K562 (cell line): Measurements from ENCODE around the gene PCP4L1. TPM values are rescaled to one million over a fixed set of nuclear protein-coding genes. Genes with fewer than 3 reads are reported as not detected.

Experiments used
- ATF2 ChIP-seq: sonication (generic); formaldehyde crosslinking; IDR thresholded peaks from 2 replicates; pipeline ENCODE4 v1.8.1; 2022; ENCODE audit warnings: missing genetic modification reagents
- BCL6 ChIP-seq: fragments of 250-450 bp; sonication (Bioruptor Pico); IDR thresholded peaks from 2 replicates; pipeline ENCODE4 v1.4.0; 2020
- BRF1 ChIP-seq: IDR thresholded peaks from 3 replicates; pipeline ENCODE4 v1.6.1; 2011; ENCODE audit warnings: borderline replicate concordance, mild to moderate bottlenecking; ENCODE audit not compliant: insufficient read length; ENCODE audit errors: extremely low read depth
- C11orf30 ChIP-seq: fragments of 450-650 bp; IDR thresholded peaks from 2 replicates; pipeline ENCODE4 v1.6.1; 2016; ENCODE audit warnings: low read depth, mild to moderate bottlenecking
- CBFA2T2 ChIP-seq: fragments of 450-650 bp; conservative IDR thresholded peaks from 2 replicates; pipeline ENCODE4 v1.6.1; 2017; ENCODE audit warnings: mild to moderate bottlenecking
- CBX1 ChIP-seq: sonication (generic); IDR thresholded peaks from 2 replicates; pipeline ENCODE4 v1.6.1; 2016; ENCODE audit warnings: antibody characterized with exemption, low read depth, mild to moderate bottlenecking
- DIDO1 ChIP-seq: fragments of 450-650 bp; IDR thresholded peaks from 2 replicates; pipeline ENCODE4 v1.6.1; 2016; ENCODE audit warnings: low read depth, missing biosample characterization, missing genetic modification characterization
- ELF1 ChIP-seq: fragments of 200-800 bp; sonication (Bioruptor generic); IDR thresholded peaks from 2 replicates; pipeline ENCODE4 v1.6.1; 2016; ENCODE audit warnings: missing genetic modification characterization, missing compliant biosample characterization
- ETV5 ChIP-seq: sonication (generic); formaldehyde crosslinking; IDR thresholded peaks from 2 replicates; pipeline ENCODE4 v1.4.0; 2020; ENCODE audit warnings: low read depth, mild to moderate bottlenecking, missing genetic modification reagents
- FOS ChIP-seq: IDR thresholded peaks from 3 replicates; pipeline ENCODE4 v1.6.1; 2011; ENCODE audit not compliant: insufficient read length; ENCODE audit errors: extremely low read depth
- HLTF ChIP-seq: fragments of 450-650 bp; IDR thresholded peaks from 2 replicates; pipeline ENCODE4 v1.6.1; 2016
- HMGXB4 ChIP-seq: sonication (generic); formaldehyde crosslinking; IDR thresholded peaks from 2 replicates; pipeline ENCODE4 v1.8.1; 2023; ENCODE audit warnings: mild to moderate bottlenecking, missing genetic modification reagents
- SREBF1 ChIP-seq: fragments of 150-350 bp; IDR thresholded peaks from 2 replicates; pipeline ENCODE4 v1.6.1; 2014; ENCODE audit warnings: antibody characterized with exemption, low read depth, low read length, borderline replicate concordance
- TBL1XR1 ChIP-seq, 2 experiments: IDR thresholded peaks; 2 replicates each; pipeline ENCODE4 v1.6.1; 2012; ENCODE audit warnings: improper control_type of control experiment in 2 of 2, low read length in 2 of 2, mild to moderate bottlenecking in 1 of 2
- TOE1 ChIP-seq, 2 experiments: fragments of 450-650 bp in 1 of 2; sonication (generic) in 1 of 2; formaldehyde crosslinking in 1 of 2; IDR thresholded peaks; 2 replicates each; pipeline versions ENCODE4 v1.7.1 to v1.8.0; 2016 to 2022; ENCODE audit warnings: borderline replicate concordance in 2 of 2, mild to moderate bottlenecking in 2 of 2, antibody characterized with exemption in 1 of 2, inconsistent platforms in 1 of 2, low read depth in 1 of 2, missing genetic modification reagents in 1 of 2, moderate library complexity in 1 of 2
- ZBED1 ChIP-seq: IDR thresholded peaks from 2 replicates; pipeline ENCODE4 v1.6.1; 2014
- ZBTB34 ChIP-seq: fragments of 250-450 bp; sonication (Bioruptor Pico); IDR thresholded peaks from 2 replicates; pipeline ENCODE4 v1.8.0; 2021; ENCODE audit warnings: mild to moderate bottlenecking, moderate library complexity
- ZNF143 ChIP-seq: sonication (generic); formaldehyde crosslinking; IDR thresholded peaks from 2 replicates; pipeline ENCODE4 v1.9.0; 2022; ENCODE audit warnings: mild to moderate bottlenecking, missing genetic modification reagents
- ZNF174 ChIP-seq: fragments of 250-450 bp; sonication (Bioruptor Pico); IDR thresholded peaks from 2 replicates; pipeline ENCODE4 v1.4.0; 2020; ENCODE audit warnings: mild to moderate bottlenecking
- ZNF23 ChIP-seq: fragments of 250-450 bp; sonication (Bioruptor Pico); IDR thresholded peaks from 2 replicates; pipeline ENCODE4 v1.4.0; 2020; ENCODE audit warnings: mild to moderate bottlenecking
- ZNF41 ChIP-seq: fragments of 250-450 bp; sonication (Bioruptor Pico); conservative IDR thresholded peaks from 2 replicates; pipeline ENCODE4 v1.4.0; 2020; ENCODE audit warnings: mild to moderate bottlenecking
- polyA plus RNA-seq, 8 experiments: library from polyadenylated mRNA; depleted of rRNA in 4 of 8; stranded (reverse) in 5 of 8; unstranded in 3 of 8; fragments of >200 nt; fragmentation: Nextera tagmentation in 2 of 8; fragmentation: Illumina TruSeq in 1 of 8; extraction: Ambion mirVana in 2 of 8; extraction: Trizol in 1 of 8; gene quantifications; 2 replicates each; pipeline versions ENCODE4 v1.2.1 to v1.2.3, GENCODE V29; 2011 to 2014; ENCODE audit warnings: inconsistent platforms in 1 of 8, missing spikeins in 1 of 8
- total RNA-seq, 7 experiments: library from RNA; depleted of rRNA in 6 of 7; stranded (reverse); fragments of >200 nt in 6 of 7; fragmentation: Illumina TruSeq in 2 of 7; extraction: Trizol in 2 of 7; gene quantifications; 2 replicates each; pipeline versions ENCODE4 v1.2.1 to v1.2.3, GENCODE V29; 2011 to 2021; ENCODE audit warnings: low replicate concordance in 1 of 7
- TF ChIP-seq, protein P1 (sequence below): fragments of 250-450 bp; sonication (Bioruptor Pico); IDR thresholded peaks from 2 replicates; pipeline ENCODE4 v1.4.0; 2020; ENCODE audit warnings: mild to moderate bottlenecking, moderate library complexity, borderline replicate concordance

Gene PCP4L1
- total and polyA plus RNA-seq, 9 of the 15 experiments (the other 6 are each of a cell fraction or from before 2014, with no cell fraction given), result not detected

DNA sequence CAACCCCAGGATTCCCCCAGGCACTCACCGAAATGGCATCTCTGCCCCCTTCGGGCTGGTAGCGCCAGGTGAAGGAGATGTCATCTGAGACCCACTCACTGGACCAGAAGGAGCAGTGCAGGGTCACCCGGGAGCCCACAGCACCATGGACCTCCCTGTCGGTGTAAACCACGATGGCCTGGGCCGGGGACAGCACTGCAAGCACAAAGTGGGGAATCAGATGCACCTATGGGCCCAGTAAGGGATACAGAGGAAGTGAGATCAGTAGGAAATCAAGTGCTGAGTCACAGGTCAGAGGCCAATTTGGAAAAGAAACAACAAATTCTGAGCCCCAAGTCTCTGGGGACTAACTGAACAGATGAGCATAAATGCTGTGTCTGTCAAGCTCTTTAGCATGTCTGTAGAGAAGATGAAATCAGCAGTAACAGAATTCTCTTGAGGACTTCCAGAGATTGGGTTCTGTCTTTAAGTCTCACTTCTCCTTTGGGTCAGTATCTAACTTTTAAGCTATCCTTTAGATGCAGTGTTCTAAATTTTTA lies 48.8 kb downstream of the PCP4L1 start (continued):
- TF ChIP-seq TOE1 (IDR thresholded peaks at IDR 0.05; ENCODE audit: borderline replicate concordance), result 0 out of 2 replicates have a peak, but pooled peaks have one; percentile 32
- no peak for TF ChIP-seq TOE1 (CRISPR knock-in tag; IDR thresholded peaks at IDR 0.05; ENCODE audit: borderline replicate concordance, low read depth)
- TF ChIP-seq ZNF23 (CRISPR knock-in tag), result no peak
- TF ChIP-seq BRF1, result no peak
- no peak for TF ChIP-seq ZNF174 (CRISPR knock-in tag)
- TF ChIP-seq DIDO1, result no peak
- no peak for TF ChIP-seq ZNF143 (CRISPR knock-in tag)
- TF ChIP-seq, protein P1, sequence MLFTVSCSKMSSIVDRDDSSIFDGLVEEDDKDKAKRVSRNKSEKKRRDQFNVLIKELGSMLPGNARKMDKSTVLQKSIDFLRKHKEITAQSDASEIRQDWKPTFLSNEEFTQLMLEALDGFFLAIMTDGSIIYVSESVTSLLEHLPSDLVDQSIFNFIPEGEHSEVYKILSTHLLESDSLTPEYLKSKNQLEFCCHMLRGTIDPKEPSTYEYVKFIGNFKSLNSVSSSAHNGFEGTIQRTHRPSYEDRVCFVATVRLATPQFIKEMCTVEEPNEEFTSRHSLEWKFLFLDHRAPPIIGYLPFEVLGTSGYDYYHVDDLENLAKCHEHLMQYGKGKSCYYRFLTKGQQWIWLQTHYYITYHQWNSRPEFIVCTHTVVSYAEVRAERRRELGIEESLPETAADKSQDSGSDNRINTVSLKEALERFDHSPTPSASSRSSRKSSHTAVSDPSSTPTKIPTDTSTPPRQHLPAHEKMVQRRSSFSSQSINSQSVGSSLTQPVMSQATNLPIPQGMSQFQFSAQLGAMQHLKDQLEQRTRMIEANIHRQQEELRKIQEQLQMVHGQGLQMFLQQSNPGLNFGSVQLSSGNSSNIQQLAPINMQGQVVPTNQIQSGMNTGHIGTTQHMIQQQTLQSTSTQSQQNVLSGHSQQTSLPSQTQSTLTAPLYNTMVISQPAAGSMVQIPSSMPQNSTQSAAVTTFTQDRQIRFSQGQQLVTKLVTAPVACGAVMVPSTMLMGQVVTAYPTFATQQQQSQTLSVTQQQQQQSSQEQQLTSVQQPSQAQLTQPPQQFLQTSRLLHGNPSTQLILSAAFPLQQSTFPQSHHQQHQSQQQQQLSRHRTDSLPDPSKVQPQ, result no peak
- TF ChIP-seq HMGXB4 (CRISPR knock-in tag), result 0 out of 2 replicates have a peak, but pooled peaks have one; percentile 41
- TF ChIP-seq CBFA2T2, result no peak
- TF ChIP-seq ZBED1, result no peak
- peak; percentile 92 for TF ChIP-seq C11orf30
- no peak for TF ChIP-seq SREBF1
- TF ChIP-seq ZNF41 (CRISPR knock-in tag), result no peak
- 0 out of 2 replicates have a peak, but pooled peaks have one; percentile 50 for TF ChIP-seq ELF1 (tag)
- no peak for TF ChIP-seq TBL1XR1 (IDR thresholded peaks at IDR 0.05; ENCODE audit: low read length in 2 of 2)
- TF ChIP-seq ETV5 (CRISPR knock-in tag), result no peak
- TF ChIP-seq HLTF, result no peak
- TF ChIP-seq ATF2 (CRISPR knock-in tag), result no peak
- TF ChIP-seq BCL6 (CRISPR knock-in tag), result no peak
- no peak for TF ChIP-seq CBX1
- TF ChIP-seq FOS, result no peak
- no peak for TF ChIP-seq ZBTB34
